ENCODE measurements around the gene PABPC3.

- TF ChIP-seq CTCF (conservative IDR thresholded peaks at IDR 0.05 in 1 of 2, IDR thresholded peaks at IDR 0.05 in 1 of 2; ENCODE audit: extremely low read depth in 1 of 2, insufficient read depth in 1 of 2, low read depth in 1 of 2, low read length in 2 of 2) (no peak), EZH2 (IDR thresholded peaks at IDR 0.05; ENCODE audit: borderline replicate concordance, low read length) (no peak)
Observed at GRCh38 chr13:25046274-25046984, 49.5 kb upstream of the PABPC3 start.
